H1 (cell line): ENCODE measurements around the gene TMOD4. TPM values are rescaled to one million over a fixed set of nuclear protein-coding genes. Genes with fewer than 3 reads are reported as not detected.

Experiments used
- CTCF ChIA-PET: fragments of 300-600 bp; sonication (Branson Sonifier 250); formaldehyde crosslinking; loops from one replicate; lab custom pipeline; 2021; ENCODE audit not compliant: partially characterized antibody; lab: Charles Lee
- POLR2A ChIA-PET: fragments of 300-600 bp; sonication (Branson Sonifier 250); formaldehyde crosslinking; loops from one replicate; lab custom pipeline; 2021; ENCODE audit warnings: inconsistent platforms; ENCODE audit not compliant: partially characterized antibody; lab: Charles Lee
- DNase-seq, 2 experiments: peaks; one replicate each; pipeline versions ENCODE4 v3.0.0 to v3.0.0-alpha.2; 2010 to 2022; ENCODE audit warnings: low spot score in 2 of 2, low read depth in 1 of 2, mixed read lengths in 1 of 2
- FAIRE-seq: peaks from 2 replicates; lab custom pipeline; 2011; peaks lifted over from hg19 to GRCh38; lab: Jason Lieb, UNC
- H2AFZ ChIP-seq: 2 replicates; pipeline ENCODE4 v1.8.1; 2012; ENCODE audit warnings: low read length, inconsistent platforms
- H2AK5ac ChIP-seq: 2 replicates; pipeline ENCODE4 v1.6.1; 2013; ENCODE audit warnings: low read depth, low read length
- H2BK120ac ChIP-seq: replicated peaks from 2 replicates; pipeline ENCODE3; 2013; ENCODE audit warnings: low read depth, low read length, inconsistent platforms
- H2BK12ac ChIP-seq: 2 replicates; pipeline ENCODE4 v1.6.1; 2013; ENCODE audit warnings: low read depth, low read length
- H2BK15ac ChIP-seq: 2 replicates; pipeline ENCODE4 v1.6.1; 2013; ENCODE audit warnings: low read length
- H2BK20ac ChIP-seq: 2 replicates; pipeline ENCODE4 v1.6.1; 2013; ENCODE audit warnings: low read length
- H2BK5ac ChIP-seq: 2 replicates; pipeline ENCODE4 v1.6.1; 2013; ENCODE audit warnings: low read depth, low read length
- H3K14ac ChIP-seq: 2 replicates; pipeline ENCODE4 v1.6.1; 2013; ENCODE audit warnings: inconsistent platforms; ENCODE audit not compliant: insufficient read length
- H3K18ac ChIP-seq: 2 replicates; pipeline ENCODE4 v1.6.1; 2013; ENCODE audit warnings: low read length; ENCODE audit errors: extremely low read depth
- H3K23ac ChIP-seq: 2 replicates; pipeline ENCODE4 v1.6.1; 2013; ENCODE audit warnings: inconsistent platforms; ENCODE audit not compliant: insufficient read length
- H3K23me2 ChIP-seq: 2 replicates; pipeline ENCODE4 v1.6.1; 2013; ENCODE audit warnings: low read depth, low read length
- H3K27ac ChIP-seq: 2 replicates; pipeline ENCODE4 v1.6.1; 2011; ENCODE audit warnings: low read depth, low read length, inconsistent platforms
- H3K27me3 ChIP-seq, 4 experiments: replicated peaks in 1 of 4; 1 replicate in 1 of 4; 2 replicates in 3 of 4; pipeline versions ENCODE4 v1.6.1 to v1.8.1; 2011 to 2013; ENCODE audit warnings: low read length in 3 of 4, mild to moderate bottlenecking in 3 of 4, inconsistent platforms in 2 of 4, mixed read lengths in 2 of 4, moderate library complexity in 1 of 4; ENCODE audit not compliant: control insufficient read depth in 3 of 4, insufficient read depth in 3 of 4; ENCODE audit errors: extremely low read depth in 1 of 4
- H3K36me3 ChIP-seq, 4 experiments: 2 replicates each; pipeline versions ENCODE4 v1.6.1 to v1.8.1; 2011 to 2013; ENCODE audit warnings: mild to moderate bottlenecking in 4 of 4, low read length in 3 of 4, moderate library complexity in 2 of 4, control low read depth in 1 of 4, inconsistent platforms in 1 of 4; ENCODE audit not compliant: insufficient read depth in 4 of 4, control insufficient read depth in 2 of 4
- H3K4ac ChIP-seq: replicated peaks from 2 replicates; pipeline ENCODE3; 2013; ENCODE audit warnings: low read length, low read depth, mixed read lengths, inconsistent platforms; ENCODE audit not compliant: insufficient read length
- H3K4me1 ChIP-seq, 4 experiments: replicated peaks in 1 of 4; 1 replicate in 1 of 4; 2 replicates in 3 of 4; pipeline versions ENCODE4 v1.6.1 to v1.8.1; 2011 to 2013; ENCODE audit warnings: low read length in 3 of 4, inconsistent platforms in 2 of 4, mixed read lengths in 1 of 4; ENCODE audit not compliant: insufficient read depth in 4 of 4, control insufficient read depth in 3 of 4
- H3K4me2 ChIP-seq, 2 experiments: 2 replicates each; pipeline versions ENCODE4 v1.6.1 to v1.8.1; 2011 to 2013; ENCODE audit warnings: low read depth in 2 of 2, low read length in 2 of 2, control low read depth in 1 of 2, inconsistent platforms in 1 of 2, mild to moderate bottlenecking in 1 of 2; ENCODE audit not compliant: insufficient read depth in 1 of 2
- H3K4me3 ChIP-seq, 4 experiments: fragments of 200-600, 300-600 bp in 1 of 4; sonication (generic), shearing (Covaris generic), sonication (Bioruptor Twin) in 1 of 4; 2 replicates each; pipeline versions ENCODE4 v1.5.1 to v1.8.1; 2011 to 2016; ENCODE audit warnings: low read length in 4 of 4, low read depth in 3 of 4, control low read depth in 2 of 4, inconsistent platforms in 2 of 4, mild to moderate bottlenecking in 2 of 4, mixed read lengths in 1 of 4, moderate library complexity in 1 of 4; ENCODE audit not compliant: insufficient read depth in 2 of 4; ENCODE audit errors: extremely low read depth in 1 of 4
- H3K56ac ChIP-seq: replicated peaks from 2 replicates; pipeline ENCODE3; 2013; ENCODE audit warnings: low read depth, mild to moderate bottlenecking, mixed read lengths, low read length, inconsistent platforms; ENCODE audit not compliant: insufficient read length
- H3K79me1 ChIP-seq: 2 replicates; pipeline ENCODE4 v1.6.1; 2013; ENCODE audit warnings: low read depth, low read length, control low read depth
- H3K79me2 ChIP-seq, 2 experiments: 2 replicates each; pipeline versions ENCODE4 v1.6.1 to v1.8.1; 2012 to 2013; ENCODE audit warnings: low read length in 2 of 2, mild to moderate bottlenecking in 2 of 2, inconsistent platforms in 1 of 2; ENCODE audit not compliant: insufficient read depth in 2 of 2, control insufficient read depth in 1 of 2
- H3K9ac ChIP-seq, 4 experiments: replicated peaks in 1 of 4; 1 replicate in 1 of 4; 2 replicates in 3 of 4; pipeline versions ENCODE4 v1.6.1 to v1.8.1; 2011 to 2013; ENCODE audit warnings: low read depth in 3 of 4, low read length in 3 of 4, control low read depth in 2 of 4, mild to moderate bottlenecking in 2 of 4, moderate library complexity in 2 of 4, inconsistent platforms in 1 of 4; ENCODE audit errors: extremely low read depth in 1 of 4
- H3K9me3 ChIP-seq, 2 experiments: 2 replicates each; pipeline versions ENCODE4 v1.6.1 to v1.8.1; 2012 to 2013; ENCODE audit warnings: mild to moderate bottlenecking in 2 of 2, moderate library complexity in 2 of 2, control low read depth in 1 of 2, inconsistent platforms in 1 of 2, low read depth in 1 of 2, low read length in 1 of 2, mixed read lengths in 1 of 2; ENCODE audit not compliant: insufficient read depth in 2 of 2
- H4K20me1 ChIP-seq, 2 experiments: replicated peaks in 1 of 2; 2 replicates each; pipeline versions ENCODE3 to v1.8.1; 2011 to 2013; ENCODE audit warnings: inconsistent platforms in 2 of 2, low read length in 2 of 2, mild to moderate bottlenecking in 1 of 2; ENCODE audit not compliant: insufficient read depth in 2 of 2, control insufficient read depth in 1 of 2
- H4K5ac ChIP-seq: 2 replicates; pipeline ENCODE4 v1.6.1; 2013; ENCODE audit warnings: low read length, low read depth, mixed read lengths, inconsistent platforms; ENCODE audit not compliant: insufficient read length
- H4K8ac ChIP-seq: 2 replicates; pipeline ENCODE4 v1.8.0; 2013; ENCODE audit warnings: mild to moderate bottlenecking, moderate library complexity, low read length, inconsistent platforms; ENCODE audit not compliant: insufficient read depth; ENCODE audit errors: extremely low read depth
- H4K91ac ChIP-seq: replicated peaks from 2 replicates; pipeline ENCODE3; 2013; ENCODE audit warnings: low read length, mixed read lengths, inconsistent platforms; ENCODE audit not compliant: insufficient read length
- CTBP2 ChIP-seq: IDR thresholded peaks from 2 replicates; pipeline ENCODE4 v1.7.0; 2011; ENCODE audit warnings: borderline replicate concordance, mild to moderate bottlenecking, moderate library complexity, mixed read lengths, low read length; ENCODE audit not compliant: insufficient read depth, insufficient read length
- FOSL1 ChIP-seq: IDR thresholded peaks from 2 replicates; pipeline ENCODE4 v1.6.1; 2011; ENCODE audit warnings: mild to moderate bottlenecking, low read depth, low read length, moderate library complexity; ENCODE audit not compliant: insufficient read depth
- GTF2F1 ChIP-seq: IDR thresholded peaks from 2 replicates; pipeline ENCODE4 v1.6.1; 2012; ENCODE audit warnings: low read depth, low read length, improper control_type of control experiment, borderline replicate concordance
- HDAC6 ChIP-seq: IDR thresholded peaks from one replicate; pipeline ENCODE4 v1.7.1; 2012; ENCODE audit warnings: low read depth, mild to moderate bottlenecking, inconsistent platforms, low read length, moderate library complexity
- NRF1 ChIP-seq: IDR thresholded peaks from 2 replicates; pipeline ENCODE4 v1.6.1; 2011; ENCODE audit warnings: mild to moderate bottlenecking, low read depth, low read length, improper control_type of control experiment
- RXRA ChIP-seq: IDR thresholded peaks from 2 replicates; pipeline ENCODE4 v1.6.1; 2011; ENCODE audit warnings: low read depth, mild to moderate bottlenecking, low read length, moderate library complexity; ENCODE audit not compliant: insufficient read depth
- SIRT6 ChIP-seq: IDR thresholded peaks from one replicate; pipeline ENCODE4 v1.7.1; 2012; ENCODE audit warnings: low read length, inconsistent platforms
- SRF ChIP-seq: IDR thresholded peaks from 2 replicates; pipeline ENCODE4 v1.6.1; 2011; ENCODE audit warnings: mild to moderate bottlenecking, low read depth, low read length, moderate library complexity
- TAF1 ChIP-seq: IDR thresholded peaks from 2 replicates; pipeline ENCODE4 v1.6.1; 2011; ENCODE audit warnings: mild to moderate bottlenecking, low read depth, low read length
- TAF7 ChIP-seq: optimal IDR thresholded peaks from 2 replicates; pipeline ENCODE3; 2011; ENCODE audit warnings: low read depth, mild to moderate bottlenecking, inconsistent platforms, low read length, moderate library complexity, borderline replicate concordance
- YY1 ChIP-seq: IDR thresholded peaks from 2 replicates; pipeline ENCODE4 v1.6.1; 2011; ENCODE audit warnings: low read depth, mild to moderate bottlenecking, low read length
- WGBS, 2 experiments: shearing (Covaris generic) in 1 of 2; methylation state at CpG; one replicate each; pipeline versions ENCODE4 v1.1.6 to v1.1.7; 2013 to 2015; ENCODE audit warnings: low lambda C conversion rate in 2 of 2, mixed read lengths in 2 of 2, inconsistent platforms in 1 of 2, low coverage in 1 of 2, missing lambda C conversion rate in 1 of 2; ENCODE audit not compliant: insufficient replicate concordance in 2 of 2, insufficient coverage in 1 of 2, insufficient read length in 1 of 2; ENCODE audit errors: extremely low coverage in 1 of 2, missing lambda C conversion rate in 1 of 2; 5-methylcytosine and 5-hydroxymethylcytosine counted together
- polyA plus RNA-seq, 7 experiments: library from polyadenylated mRNA; depleted of rRNA in 3 of 7; stranded (reverse) in 5 of 7; unstranded in 2 of 7; fragments of >200 nt in 5 of 7; fragments of 200-250 nt in 2 of 7; gene quantifications; 1 replicate in 5 of 7; 2 replicates in 1 of 7; 4 replicates in 1 of 7; pipeline versions ENCODE4 v1.2.1 to v1.2.3, GENCODE V29; 2011 to 2013; ENCODE audit warnings: missing spikeins in 2 of 7, mixed read lengths in 2 of 7
- total RNA-seq: library from RNA; stranded (reverse); fragmentation: NEBNext Ultra II Directional; extraction: Animal tissue kit (Norgen Biotek cat#: 25700); gene quantifications from 2 replicates; pipeline ENCODE4 v1.2.1, GENCODE V29; 2021

TMOD4 gene
- total and polyA plus RNA-seq, 2 of the 8 experiments (the other 6 are each of a cell fraction or from before 2014, with no cell fraction given): 0.42 TPM; not detected in 1

GRCh38 chr1:151166505-151166956 is 9.2 kb downstream of the TMOD4 start:
- no peak overlapping the region for H3K18ac ChIP-seq
- no peak overlapping the region for H3K23ac ChIP-seq
- peak overlapping the region; percentile 56 for H3K56ac ChIP-seq
- H4K91ac ChIP-seq: no peak overlapping the region
- H4K8ac ChIP-seq: 0 out of 2 replicates have a peak overlapping the region, but pooled peaks have one; percentile 42
- H2BK12ac ChIP-seq: no peak overlapping the region
- H4K20me1 ChIP-seq: no peaks in the 10 kb centered on the region
- ChIA-PET CTCF (interaction anchor here (1.0 to 2.7 kb wide), 4 partner anchors 9 to 56 kb away, joined by 3 to 10 read pairs (median 5); partner anchors contain the start of gene TMOD4), POLR2A (interaction anchor here (0.6 to 2.4 kb wide), 12 partner anchors 9 to 119 kb away, joined by 3 to 13 read pairs (median 4); partner anchors contain the start of genes PSMD4 and TMOD4)
- H3K79me1 ChIP-seq: 0 out of 2 replicates have a peak, but pooled peaks cover 3% of the 10 kb centered on the region
- no peaks in the 10 kb centered on the region for H3K9me3 ChIP-seq
- H3K23me2 ChIP-seq: peaks cover 17% of the 10 kb centered on the region
- no peak overlapping the region for H2BK15ac ChIP-seq
- H3K79me2 ChIP-seq: peaks cover 0 to 12% of the 10 kb centered on the region in 2 experiments; a peak in 2 of 4 replicates
- no peak for FAIRE-seq
- H3K4me1 ChIP-seq: peaks cover 5 to 10% (median 5%) of the 10 kb centered on the region in 4 experiments
- no peak overlapping the region for H2BK20ac ChIP-seq
- WGBS, 2 experiments: 17% methylated on average over 12 of the region's 15 CpGs; no CpG with 5 or more reads in 1 of the 2 experiments
- no peaks in the 10 kb centered on the region for H3K27me3 ChIP-seq
- H4K5ac ChIP-seq: no peak overlapping the region
- peak overlapping the region; percentile 90; the same call in 1 of the 2 replicates for H2AFZ ChIP-seq
- H3K36me3 ChIP-seq: peaks cover 0 to 12% (median 4%) of the 10 kb centered on the region in 4 experiments; a peak in 5 of 8 replicates
- peak overlapping the region; percentile 73 for H2BK5ac ChIP-seq
- no peak overlapping the region for H2BK120ac ChIP-seq
- DNase-seq: no peak
- no peak overlapping the region; the same call in 1 of the 2 replicates for H2AK5ac ChIP-seq
- no peak overlapping the region for H3K4ac ChIP-seq
- no peak overlapping the region for H3K14ac ChIP-seq
- peak overlapping the region; percentile 78 to 81 (median 80) for H3K9ac ChIP-seq
- peak overlapping the region; percentile 41 for H3K27ac ChIP-seq
- H3K4me3 ChIP-seq: peak overlapping the region; percentile 80 to 99 (median 95)
- peak overlapping the region; percentile 86 to 89 for H3K4me2 ChIP-seq
- TF ChIP-seq RXRA (no peak), GTF2F1 (no peak), YY1 (no peak), SRF (no peak), SIRT6 (no peak), NRF1 (no peak), HDAC6 (no peak), CTBP2 (no peak), TAF1 (no peak), TAF7 (no peak), FOSL1 (no peak)
